ENCODE measurements around the gene MTARC2.

The MTARC2 gene

DNA sequence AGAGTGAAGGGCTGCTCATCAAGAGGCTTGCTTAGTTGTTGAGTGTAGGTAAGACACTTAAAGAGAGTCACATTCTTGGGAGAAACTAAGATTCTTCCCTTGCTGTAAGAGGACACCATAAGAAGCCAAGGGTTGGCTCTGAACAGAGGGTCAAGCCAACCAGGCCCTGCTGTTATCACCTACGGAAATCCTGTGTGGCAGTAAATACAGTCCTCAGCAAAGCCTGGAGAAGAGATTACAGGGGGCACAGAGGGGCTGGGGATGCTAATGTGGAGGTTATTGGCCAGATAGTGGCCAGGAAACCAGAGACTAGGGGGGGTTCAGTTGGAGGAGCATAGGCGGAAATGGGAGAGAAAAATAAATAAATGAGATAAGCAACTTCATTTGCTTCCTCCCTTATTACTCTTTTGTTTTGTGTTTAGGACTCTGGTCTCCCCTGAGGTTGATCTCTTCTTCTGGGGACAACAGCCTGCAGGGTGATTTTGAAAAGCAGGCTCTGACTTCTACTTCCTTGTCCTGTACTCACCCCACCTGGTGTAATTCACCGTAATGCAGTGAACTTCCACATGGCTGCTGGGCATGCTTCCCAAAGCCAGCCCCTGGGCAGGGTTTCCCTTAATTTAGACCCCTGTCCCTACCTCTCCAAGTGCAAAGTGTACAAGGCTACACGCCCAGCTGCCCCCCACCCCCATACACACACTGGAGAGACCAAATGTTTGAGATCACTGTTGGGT, 79.5 kb downstream of the MTARC2 start:
- TF ChIP-seq, protein P1, sequence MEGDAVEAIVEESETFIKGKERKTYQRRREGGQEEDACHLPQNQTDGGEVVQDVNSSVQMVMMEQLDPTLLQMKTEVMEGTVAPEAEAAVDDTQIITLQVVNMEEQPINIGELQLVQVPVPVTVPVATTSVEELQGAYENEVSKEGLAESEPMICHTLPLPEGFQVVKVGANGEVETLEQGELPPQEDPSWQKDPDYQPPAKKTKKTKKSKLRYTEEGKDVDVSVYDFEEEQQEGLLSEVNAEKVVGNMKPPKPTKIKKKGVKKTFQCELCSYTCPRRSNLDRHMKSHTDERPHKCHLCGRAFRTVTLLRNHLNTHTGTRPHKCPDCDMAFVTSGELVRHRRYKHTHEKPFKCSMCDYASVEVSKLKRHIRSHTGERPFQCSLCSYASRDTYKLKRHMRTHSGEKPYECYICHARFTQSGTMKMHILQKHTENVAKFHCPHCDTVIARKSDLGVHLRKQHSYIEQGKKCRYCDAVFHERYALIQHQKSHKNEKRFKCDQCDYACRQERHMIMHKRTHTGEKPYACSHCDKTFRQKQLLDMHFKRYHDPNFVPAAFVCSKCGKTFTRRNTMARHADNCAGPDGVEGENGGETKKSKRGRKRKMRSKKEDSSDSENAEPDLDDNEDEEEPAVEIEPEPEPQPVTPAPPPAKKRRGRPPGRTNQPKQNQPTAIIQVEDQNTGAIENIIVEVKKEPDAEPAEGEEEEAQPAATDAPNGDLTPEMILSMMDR (IDR thresholded peaks at IDR 0.05; ENCODE audit: low read depth, low read length), result no peak
- DNase-seq (ENCODE audit: extremely low read depth, low read depth), result no peak

DNA sequence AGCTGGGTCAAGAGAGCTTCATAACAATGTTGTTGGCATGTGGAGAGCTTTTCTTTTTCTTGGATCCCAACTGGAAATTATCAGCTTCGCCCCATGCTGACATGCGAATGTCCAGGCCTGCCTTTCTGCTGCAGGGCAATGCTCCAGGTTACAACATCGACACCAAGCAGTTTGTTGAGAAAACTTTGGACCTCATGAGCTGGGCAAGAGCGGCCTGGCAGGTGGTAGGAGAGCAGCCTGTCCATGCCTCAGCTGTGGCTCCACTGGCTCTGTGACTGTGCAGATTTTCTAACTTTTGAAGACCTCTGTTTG, 80.0 kb downstream of the MTARC2 start:
- DNase-seq (ENCODE audit: extremely low read depth, low read depth), result no peak
- TF ChIP-seq, protein P1 (IDR thresholded peaks at IDR 0.05; ENCODE audit: low read depth, low read length), result no peak

DNA sequence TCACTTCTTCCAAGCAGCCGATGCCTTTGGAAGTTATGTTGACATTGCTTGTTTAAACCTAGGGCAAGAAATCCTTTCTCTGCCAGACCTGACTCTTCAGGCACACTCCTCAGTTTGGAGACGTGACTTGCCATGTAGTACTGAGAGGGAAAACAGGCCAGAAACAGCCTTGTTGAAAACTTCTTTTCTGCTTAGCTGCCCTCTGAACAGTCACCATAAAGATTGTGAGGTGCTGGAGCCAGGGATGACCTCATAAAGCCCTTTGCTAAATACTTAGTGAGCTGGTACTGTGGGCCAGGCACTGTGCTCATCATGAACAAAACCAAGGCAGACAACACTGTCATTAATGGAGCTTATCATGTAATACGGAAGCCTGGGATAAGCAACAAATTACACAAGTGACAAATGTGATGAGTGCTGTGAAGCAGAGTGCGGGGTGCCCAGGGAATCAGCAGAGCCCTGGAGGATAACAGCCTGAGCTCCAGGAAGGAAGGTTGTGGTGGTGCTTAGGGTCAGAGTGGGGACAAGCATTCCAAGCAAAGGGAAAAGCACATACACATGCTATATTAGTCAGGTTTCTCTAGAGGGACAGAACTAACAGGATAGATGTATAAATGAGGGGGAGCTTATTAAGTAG, 80.9 kb downstream of the MTARC2 start:
- no peak for DNase-seq (ENCODE audit: extremely low read depth, low read depth)
- TF ChIP-seq, protein P1 (IDR thresholded peaks at IDR 0.05; ENCODE audit: low read depth, low read length), result no peak

DNA sequence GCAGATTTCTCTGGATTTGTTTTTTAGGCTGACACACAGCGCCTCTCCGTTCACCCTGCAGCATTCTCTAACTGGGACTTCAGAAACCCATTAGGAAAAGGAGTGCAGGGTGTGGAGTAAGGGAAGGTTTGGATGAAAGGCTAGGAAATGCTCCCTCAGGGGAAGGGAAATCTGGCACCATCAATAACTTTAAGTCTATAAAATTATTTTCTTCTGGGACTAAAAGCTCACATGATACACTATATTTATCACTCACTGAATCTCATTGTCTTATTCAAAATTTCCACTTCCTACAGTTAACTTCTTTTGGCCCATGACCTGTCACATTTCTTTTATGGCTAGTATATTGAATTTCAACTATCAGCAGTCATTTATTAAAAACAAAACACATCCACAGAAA, 85.3 kb downstream of the MTARC2 start:
- TF ChIP-seq, protein P1 (IDR thresholded peaks at IDR 0.05; ENCODE audit: low read depth, low read length), result no peak
- no peak for DNase-seq (ENCODE audit: extremely low read depth, low read depth)

Measured in AG09319 (cell line).